ENCODE data around the gene ELFN1. TPM values are rescaled to one million over a fixed set of nuclear protein-coding genes. Genes with fewer than 3 reads are reported as not detected.

ELFN1 gene
- total RNA-seq, 1 experiment from 2014 or later: 0.69 TPM

DNA sequence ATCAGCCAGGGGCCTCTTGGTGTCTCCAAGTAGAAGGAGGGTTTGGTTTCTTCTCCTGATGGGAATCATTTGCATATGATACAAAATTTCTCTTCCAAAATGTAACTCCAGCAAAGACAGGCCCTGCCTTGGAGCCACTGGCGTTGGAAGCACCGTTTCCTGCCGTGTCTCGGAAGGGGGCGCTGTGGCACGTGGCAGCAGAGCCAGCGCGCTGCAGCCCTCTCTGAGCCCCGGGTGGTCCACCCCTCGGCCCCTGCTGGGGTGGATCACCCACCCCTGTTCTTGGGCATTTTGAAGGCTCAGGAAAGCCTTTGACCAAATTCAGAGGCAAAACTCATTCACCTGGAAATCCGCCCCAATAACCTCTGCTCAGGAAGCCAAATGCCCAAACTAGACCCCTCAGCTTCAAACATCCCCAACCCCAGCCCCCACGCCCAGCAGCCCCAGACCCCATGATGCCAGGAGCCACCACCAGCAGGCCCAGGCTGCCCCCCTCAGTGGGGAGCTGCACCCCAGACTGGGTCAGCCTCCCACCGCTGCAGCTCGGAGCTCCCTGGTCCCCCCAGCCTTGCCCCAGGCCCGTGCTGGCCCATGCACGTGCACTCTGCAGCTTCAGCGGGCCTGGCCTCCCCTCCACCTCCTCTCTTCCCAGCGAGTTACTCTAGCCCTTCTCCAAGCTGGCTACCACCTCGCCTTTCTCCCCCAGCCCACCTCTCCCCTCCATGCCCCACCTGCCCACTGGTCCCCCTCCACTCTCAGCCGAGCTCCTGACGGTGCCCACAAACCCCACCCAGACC is 29.5 kb upstream of the ELFN1 start:
- Histone ChIP-seq H3K4me3 (ENCODE audit: low read length) (no peak overlapping the region), H3F3A (ENCODE audit: low read length, unreplicated experiment) (no peaks in the 10 kb centered on the region), H3K9ac (ENCODE audit: low read length) (no peak overlapping the region), H3K9me2 (replicated peaks; ENCODE audit: low read length) (no peaks in the 10 kb centered on the region), H3K27me3 (ENCODE audit: low read length) (peaks cover 4% of the 10 kb centered on the region; the same call in 1 of the 2 replicates), H3K36me3 (ENCODE audit: low read depth, low read length) (no peaks in the 10 kb centered on the region), H4K20me1 (ENCODE audit: low read length) (no peaks in the 10 kb centered on the region), H2AFZ (ENCODE audit: low read length) (no peak overlapping the region), H3K9me3 (ENCODE audit: low read length) (no peaks in the 10 kb centered on the region), H3K79me2 (ENCODE audit: low read length) (no peaks in the 10 kb centered on the region), H3K27ac (ENCODE audit: low read length) (no peak overlapping the region), H3K4me1 (ENCODE audit: insufficient read depth, low read length) (no peaks in the 10 kb centered on the region), H3K4me2 (ENCODE audit: low read length) (no peak overlapping the region)
- no TSS peak for BruUV-seq (replicated peaks)
- ATAC-seq (no peak), DNase-seq (no peak)
- intact Hi-C loops (cut with micrococcal nuclease): no loop called here
- TF ChIP-seq, protein P1, sequence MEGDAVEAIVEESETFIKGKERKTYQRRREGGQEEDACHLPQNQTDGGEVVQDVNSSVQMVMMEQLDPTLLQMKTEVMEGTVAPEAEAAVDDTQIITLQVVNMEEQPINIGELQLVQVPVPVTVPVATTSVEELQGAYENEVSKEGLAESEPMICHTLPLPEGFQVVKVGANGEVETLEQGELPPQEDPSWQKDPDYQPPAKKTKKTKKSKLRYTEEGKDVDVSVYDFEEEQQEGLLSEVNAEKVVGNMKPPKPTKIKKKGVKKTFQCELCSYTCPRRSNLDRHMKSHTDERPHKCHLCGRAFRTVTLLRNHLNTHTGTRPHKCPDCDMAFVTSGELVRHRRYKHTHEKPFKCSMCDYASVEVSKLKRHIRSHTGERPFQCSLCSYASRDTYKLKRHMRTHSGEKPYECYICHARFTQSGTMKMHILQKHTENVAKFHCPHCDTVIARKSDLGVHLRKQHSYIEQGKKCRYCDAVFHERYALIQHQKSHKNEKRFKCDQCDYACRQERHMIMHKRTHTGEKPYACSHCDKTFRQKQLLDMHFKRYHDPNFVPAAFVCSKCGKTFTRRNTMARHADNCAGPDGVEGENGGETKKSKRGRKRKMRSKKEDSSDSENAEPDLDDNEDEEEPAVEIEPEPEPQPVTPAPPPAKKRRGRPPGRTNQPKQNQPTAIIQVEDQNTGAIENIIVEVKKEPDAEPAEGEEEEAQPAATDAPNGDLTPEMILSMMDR (conservative IDR thresholded peaks at IDR 0.05; ENCODE audit: low read depth, low read length): peak; percentile 57
- TF ChIP-seq EZH2phosphoT487 (IDR thresholded peaks at IDR 0.05; ENCODE audit: borderline replicate concordance, low read length): no peak
- POLR2A ChIA-PET (ENCODE audit: unreplicated experiment): no interaction called here
- CTCF ChIA-PET: no interaction called here

DNA sequence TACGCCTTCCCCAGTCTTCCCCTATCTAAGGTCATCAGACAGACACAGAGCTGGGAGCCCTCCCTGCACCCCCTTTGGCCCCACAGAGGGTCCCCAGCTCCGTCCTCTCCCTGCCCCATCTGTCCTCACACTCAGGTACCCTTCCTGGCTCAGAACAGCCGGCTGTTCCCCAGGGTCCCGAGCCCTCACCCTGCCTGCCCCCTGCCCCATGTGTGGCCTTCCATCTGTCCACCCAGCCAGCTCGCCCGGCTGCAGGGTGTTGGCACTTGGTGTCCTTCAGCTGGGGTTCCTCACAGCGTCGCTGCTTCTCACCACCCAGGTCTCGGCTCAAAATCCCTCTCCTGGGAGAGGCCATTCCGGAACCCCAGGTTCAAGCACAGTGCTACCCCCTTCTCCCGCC is 28.9 kb upstream of the ELFN1 start:
- ChIA-PET CTCF (interaction anchor here (0.6 kb wide), 1 partner anchor 10 kb away, joined by 4 read pairs; no protein-coding TSS in a partner anchor), POLR2A (ENCODE audit: unreplicated experiment) (no interaction called here)
- no peak overlapping the region for H3K4me2 ChIP-seq (ENCODE audit: low read length)
- intact Hi-C loops (cut with micrococcal nuclease): no loop called here
- H3K9ac ChIP-seq (ENCODE audit: low read length): no peak overlapping the region
- no peaks in the 10 kb centered on the region for H3K4me1 ChIP-seq (ENCODE audit: insufficient read depth, low read length)
- no peaks in the 10 kb centered on the region for H3K9me3 ChIP-seq (ENCODE audit: low read length)
- H3K9me2 ChIP-seq (replicated peaks; ENCODE audit: low read length): no peaks in the 10 kb centered on the region
- H3K36me3 ChIP-seq (ENCODE audit: low read depth, low read length): no peaks in the 10 kb centered on the region
- no peak overlapping the region for H3K27ac ChIP-seq (ENCODE audit: low read length)
- no peaks in the 10 kb centered on the region for H4K20me1 ChIP-seq (ENCODE audit: low read length)
- H3F3A ChIP-seq (ENCODE audit: low read length, unreplicated experiment): no peaks in the 10 kb centered on the region
- DNase-seq (no peak), ATAC-seq (no peak)
- peaks cover 4% of the 10 kb centered on the region; the same call in 1 of the 2 replicates for H3K27me3 ChIP-seq (ENCODE audit: low read length)
- BruUV-seq (replicated peaks): no TSS peak
- H3K4me3 ChIP-seq (ENCODE audit: low read length): no peak overlapping the region
- H2AFZ ChIP-seq (ENCODE audit: low read length): no peak overlapping the region
- TF ChIP-seq EZH2 (IDR thresholded peaks at IDR 0.05; ENCODE audit: low read length, unreplicated experiment) (no peak), EZH2phosphoT487 (IDR thresholded peaks at IDR 0.05; ENCODE audit: borderline replicate concordance, low read length) (no peak)
- TF ChIP-seq, protein P1 (conservative IDR thresholded peaks at IDR 0.05; ENCODE audit: low read depth, low read length): no peak
- no peaks in the 10 kb centered on the region for H3K79me2 ChIP-seq (ENCODE audit: low read length)

DNA sequence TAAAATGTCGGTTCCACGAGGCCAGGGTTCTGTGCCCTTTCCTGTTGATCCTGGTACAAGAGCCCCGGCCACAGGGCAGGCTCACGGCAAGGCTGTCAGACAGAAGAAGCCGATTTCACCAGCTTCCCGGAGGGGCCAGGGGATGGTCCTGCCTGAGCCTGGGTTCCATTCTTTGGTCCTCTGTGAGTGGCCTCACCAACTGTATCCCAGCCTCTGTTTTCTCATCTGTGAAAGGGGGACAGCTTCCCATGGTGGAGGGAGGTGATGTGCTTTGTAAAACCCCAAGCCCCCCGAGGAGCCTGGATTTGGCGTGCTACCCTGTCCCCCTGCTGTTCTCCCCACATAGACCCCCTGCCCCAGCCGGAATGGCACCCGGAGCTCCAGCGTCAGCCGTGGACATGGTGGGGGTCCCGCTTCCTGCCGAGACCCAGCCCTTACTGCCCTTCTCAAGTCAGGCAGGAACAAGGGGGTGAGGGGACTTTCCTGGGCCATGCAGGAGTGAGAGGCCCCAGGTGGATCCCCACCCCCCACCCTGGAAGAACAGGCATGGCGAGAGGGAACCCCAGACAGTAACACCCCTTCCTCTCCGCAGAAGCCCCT is 28.3 kb upstream of the ELFN1 start:
- no peak overlapping the region for H2AFZ ChIP-seq (ENCODE audit: low read length)
- POLR2A ChIA-PET (ENCODE audit: unreplicated experiment): no interaction called here
- no peaks in the 10 kb centered on the region for H3K9me2 ChIP-seq (replicated peaks; ENCODE audit: low read length)
- no peaks in the 10 kb centered on the region for H3F3A ChIP-seq (ENCODE audit: low read length, unreplicated experiment)
- no peaks in the 10 kb centered on the region for H3K79me2 ChIP-seq (ENCODE audit: low read length)
- CTCF ChIA-PET: interaction anchor here (0.6 kb wide), 1 partner anchor 10 kb away, joined by 4 read pairs; no protein-coding TSS in a partner anchor
- H3K9ac ChIP-seq (ENCODE audit: low read length): no peak overlapping the region
- no peaks in the 10 kb centered on the region for H3K36me3 ChIP-seq (ENCODE audit: low read depth, low read length)
- no peak overlapping the region for H3K4me2 ChIP-seq (ENCODE audit: low read length)
- H3K4me1 ChIP-seq (ENCODE audit: insufficient read depth, low read length): no peaks in the 10 kb centered on the region
- no peak overlapping the region for H3K4me3 ChIP-seq (ENCODE audit: low read length)
- H4K20me1 ChIP-seq (ENCODE audit: low read length): no peaks in the 10 kb centered on the region
- intact Hi-C loops (cut with micrococcal nuclease): no loop called here
- peaks cover 4% of the 10 kb centered on the region; the same call in 1 of the 2 replicates for H3K27me3 ChIP-seq (ENCODE audit: low read length)
- no peak for DNase-seq
- no peaks in the 10 kb centered on the region for H3K9me3 ChIP-seq (ENCODE audit: low read length)
- TF ChIP-seq EZH2 (IDR thresholded peaks at IDR 0.05; ENCODE audit: low read length, unreplicated experiment): no peak
- no peak for TF ChIP-seq EZH2phosphoT487 (IDR thresholded peaks at IDR 0.05; ENCODE audit: borderline replicate concordance, low read length)
- TF ChIP-seq, protein P1 (conservative IDR thresholded peaks at IDR 0.05; ENCODE audit: low read depth, low read length): no peak
- no TSS peak for BruUV-seq (replicated peaks)
- no peak for ATAC-seq
- H3K27ac ChIP-seq (ENCODE audit: low read length): no peak overlapping the region
